ENCODE data around the gene SCLY. TPM values are rescaled to one million over a fixed set of nuclear protein-coding genes. Genes with fewer than 3 reads are reported as not detected.
A peak's percentile ranks its signal among the peaks of the same experiment; 100 is the strongest.

Gene SCLY
- total and polyA plus RNA-seq, 7 experiments from 2014 or later: 12.2 to 47.3 (median 24.4) TPM

GRCh38 chr2:238059505-238059904 lies 1.3 kb upstream of the SCLY start:
- Mint-ChIP-seq H3K36me3 (peaks cover 0 to 19% (median 3%) of the 10 kb centered on the region in 5 donors), H3K27me3 (peaks cover 5 to 21% (median 17%) of the 10 kb centered on the region in 5 donors), H3K27ac (peak overlapping the region in 8 of 9 donors; percentile 34 to 93 (median 86)), H3K4me3 (peak overlapping the region; percentile 85 to 98 (median 88)), H3K9me3 (peaks cover 0 to 5% (median 0%) of the 10 kb centered on the region in 11 donors), H3K4me1 (peaks cover 24 to 51% (median 37%) of the 10 kb centered on the region in 7 donors)
- ATAC-seq: no peak
- POLR2A ChIA-PET: interaction anchor here (0.7 to 1.8 kb wide), 3 partner anchors 17 to 196 kb away, joined by 3 to 4 read pairs (median 3); no protein-coding TSS in a partner anchor
- Histone ChIP-seq H3K36me3 (ENCODE audit: control insufficient read depth in 2 of 3, insufficient read depth in 3 of 3, low read length in 3 of 3) (peaks cover 0 to 4% (median 0%) of the 10 kb centered on the region in 3 experiments), H3K27me3 (ENCODE audit: control insufficient read depth in 2 of 2, insufficient read depth in 2 of 2, low read length in 2 of 2) (peaks cover 0 to 3% of the 10 kb centered on the region in 2 donors), H3K9me3 (ENCODE audit: control insufficient read depth in 2 of 3, low read length in 3 of 3) (no peaks in the 10 kb centered on the region), H3K4me1 (ENCODE audit: control insufficient read depth in 2 of 2, insufficient read depth in 2 of 2, low read length in 2 of 2) (peaks cover 5 to 12% of the 10 kb centered on the region in 2 donors), H3K27ac (ENCODE audit: low read depth, low read length) (no peak overlapping the region), H3K4me3 (ENCODE audit: low read length) (no peak overlapping the region)
- CTCF ChIA-PET: no interaction called here
- intact Hi-C loops (cut with micrococcal nuclease): no loop called here
- DNase-seq: no peak

GRCh38 chr2:238060096-238060541 lies 682 bp upstream of the SCLY start:
- H3K4me3 ChIP-seq (ENCODE audit: low read length): peak overlapping the region; percentile 96
- intact Hi-C loops (cut with micrococcal nuclease): loop anchor here (1.0 to 5.0 kb wide), 9 partner anchors 62 to 628 kb away; partner anchors contain the start of genes ILKAP (in 2 of the 2), PER2 (in 2 of the 2) and TRAF3IP1 (in 1 of the 2)
- peaks cover 0 to 3% of the 10 kb centered on the region in 2 donors for H3K27me3 ChIP-seq (ENCODE audit: control insufficient read depth in 2 of 2, insufficient read depth in 2 of 2, low read length in 2 of 2)
- H3K4me1 Mint-ChIP-seq: peaks cover 24 to 55% (median 37%) of the 10 kb centered on the region in 7 donors
- DNase-seq: peak in 3 of 9 donors; percentile 10 to 15 (median 11)
- H3K27me3 Mint-ChIP-seq: peaks cover 5 to 21% (median 17%) of the 10 kb centered on the region in 5 donors
- H3K4me3 Mint-ChIP-seq: peak overlapping the region; percentile 85 to 98 (median 88)
- H3K36me3 ChIP-seq (ENCODE audit: control insufficient read depth in 2 of 3, insufficient read depth in 3 of 3, low read length in 3 of 3): peaks cover 0 to 4% (median 0%) of the 10 kb centered on the region in 3 experiments
- no peaks in the 10 kb centered on the region for H3K9me3 ChIP-seq (ENCODE audit: control insufficient read depth in 2 of 3, low read length in 3 of 3)
- peaks cover 0 to 23% (median 6%) of the 10 kb centered on the region in 5 donors for H3K36me3 Mint-ChIP-seq
- ChIA-PET CTCF (no interaction called here), POLR2A (interaction anchor here (0.7 to 2.1 kb wide), 4 partner anchors 18 to 197 kb away, joined by 3 to 9 read pairs (median 4); partner anchors contain the start of gene ILKAP)
- peaks cover 5 to 12% of the 10 kb centered on the region in 2 donors for H3K4me1 ChIP-seq (ENCODE audit: control insufficient read depth in 2 of 2, insufficient read depth in 2 of 2, low read length in 2 of 2)
- ATAC-seq: no peak
- peak overlapping the region; percentile 85 for H3K27ac ChIP-seq (ENCODE audit: low read depth, low read length)
- H3K9me3 Mint-ChIP-seq: peaks cover 0 to 5% (median 0%) of the 10 kb centered on the region in 11 donors
- H3K27ac Mint-ChIP-seq: peak overlapping the region; percentile 80 to 93 (median 87)

GRCh38 chr2:238061315-238062202 lies 758 bp downstream of the SCLY start:
- ChIA-PET POLR2A (interaction anchor here (0.7 to 2.1 kb wide), 3 partner anchors 8 to 315 kb away, joined by 3 to 9 read pairs (median 3); partner anchors contain the start of gene ILKAP), CTCF (interaction anchor here (0.6 to 0.7 kb wide), 2 partner anchors 194 to 237 kb away, joined by 3 read pairs; no protein-coding TSS in a partner anchor)
- Histone ChIP-seq H3K27ac (ENCODE audit: low read depth, low read length) (peak overlapping the region; percentile 73), H3K27me3 (ENCODE audit: control insufficient read depth in 2 of 2, insufficient read depth in 2 of 2, low read length in 2 of 2) (no peaks in the 10 kb centered on the region), H3K4me3 (ENCODE audit: low read length) (peak overlapping the region; percentile 96), H3K36me3 (ENCODE audit: control insufficient read depth in 2 of 3, insufficient read depth in 3 of 3, low read length in 3 of 3) (peaks cover 0 to 12% (median 0%) of the 10 kb centered on the region in 3 experiments), H3K4me1 (ENCODE audit: control insufficient read depth in 2 of 2, insufficient read depth in 2 of 2, low read length in 2 of 2) (peaks cover 5 to 12% of the 10 kb centered on the region in 2 donors), H3K9me3 (ENCODE audit: control insufficient read depth in 2 of 3, low read length in 3 of 3) (no peaks in the 10 kb centered on the region)
- ATAC-seq (no peak), DNase-seq (peak in 2 of 9 donors; percentile 17 to 38)
- H3K4me1 Mint-ChIP-seq: peaks cover 24 to 60% (median 37%) of the 10 kb centered on the region in 7 donors
- intact Hi-C loops (cut with micrococcal nuclease): loop anchor here (1.0 to 5.0 kb wide), 6 partner anchors 138 to 629 kb away; partner anchors contain the start of gene TRAF3IP1 (in 1 of the 2)
- H3K36me3 Mint-ChIP-seq: peaks cover 6 to 31% (median 17%) of the 10 kb centered on the region in 5 donors
- H3K9me3 Mint-ChIP-seq: peaks cover 0 to 7% (median 2%) of the 10 kb centered on the region in 11 donors
- H3K27me3 Mint-ChIP-seq: peaks cover 0 to 9% (median 7%) of the 10 kb centered on the region in 5 donors
- H3K27ac Mint-ChIP-seq: peak overlapping the region; percentile 26 to 93 (median 69)
- H3K4me3 Mint-ChIP-seq: peak overlapping the region; percentile 83 to 98 (median 88)

- no peaks in the 10 kb centered on the region for H3K27me3 Mint-ChIP-seq
- ATAC-seq: no peak
- peaks cover 8 to 47% (median 29%) of the 10 kb centered on the region in 5 donors for H3K36me3 Mint-ChIP-seq
- peak overlapping the region in 1 of 9 donors; percentile 9 for H3K27ac Mint-ChIP-seq
- peaks cover 0 to 14% (median 3%) of the 10 kb centered on the region in 11 donors for H3K9me3 Mint-ChIP-seq
- ChIA-PET CTCF (no interaction called here), POLR2A (interaction anchor here (0.6 kb wide), 1 partner anchor 130 kb away, joined by 4 read pairs; no protein-coding TSS in a partner anchor)
- peak overlapping the region in 1 of 10 donors; percentile 96 for H3K4me3 Mint-ChIP-seq
- no peak for DNase-seq
- Histone ChIP-seq H3K36me3 (ENCODE audit: control insufficient read depth in 2 of 3, insufficient read depth in 3 of 3, low read length in 3 of 3) (peaks cover 0 to 23% (median 0%) of the 10 kb centered on the region in 3 experiments), H3K27ac (ENCODE audit: low read depth, low read length) (no peak overlapping the region), H3K4me1 (ENCODE audit: control insufficient read depth in 2 of 2, insufficient read depth in 2 of 2, low read length in 2 of 2) (peaks cover 18 to 19% of the 10 kb centered on the region in 2 donors), H3K27me3 (ENCODE audit: control insufficient read depth in 2 of 2, insufficient read depth in 2 of 2, low read length in 2 of 2) (no peaks in the 10 kb centered on the region), H3K4me3 (ENCODE audit: low read length) (no peak overlapping the region), H3K9me3 (ENCODE audit: control insufficient read depth in 2 of 3, low read length in 3 of 3) (no peaks in the 10 kb centered on the region)
- intact Hi-C loops (cut with micrococcal nuclease): loop anchor here (5.0 kb wide), 3 partner anchors 259 to 631 kb away; partner anchors contain the start of gene TRAF3IP1 (in 1 of the 2)
- H3K4me1 Mint-ChIP-seq: peaks cover 24 to 72% (median 40%) of the 10 kb centered on the region in 7 donors
Observed at GRCh38 chr2:238063414-238064189, 2.8 kb downstream of the SCLY start.

GRCh38 chr2:238064376-238064775 lies 3.6 kb downstream of the SCLY start:
- peaks cover 8 to 48% (median 33%) of the 10 kb centered on the region in 5 donors for H3K36me3 Mint-ChIP-seq
- no peak overlapping the region for H3K27ac ChIP-seq (ENCODE audit: low read depth, low read length)
- DNase-seq: no peak
- H3K9me3 ChIP-seq (ENCODE audit: control insufficient read depth in 2 of 3, low read length in 3 of 3): no peaks in the 10 kb centered on the region
- H3K4me3 Mint-ChIP-seq: no peak overlapping the region
- intact Hi-C loops (cut with micrococcal nuclease): loop anchor here (5.0 kb wide), 3 partner anchors 258 to 632 kb away; partner anchors contain the start of gene TRAF3IP1 (in 1 of the 2)
- no peaks in the 10 kb centered on the region for H3K27me3 Mint-ChIP-seq
- CTCF ChIA-PET: no interaction called here
- peaks cover 0 to 14% (median 1%) of the 10 kb centered on the region in 11 donors for H3K9me3 Mint-ChIP-seq
- H3K36me3 ChIP-seq (ENCODE audit: control insufficient read depth in 2 of 3, insufficient read depth in 3 of 3, low read length in 3 of 3): peaks cover 0 to 23% (median 0%) of the 10 kb centered on the region in 3 experiments
- H3K4me1 ChIP-seq (ENCODE audit: control insufficient read depth in 2 of 2, insufficient read depth in 2 of 2, low read length in 2 of 2): peaks cover 23 to 25% of the 10 kb centered on the region in 2 donors
- POLR2A ChIA-PET: interaction anchor here (0.6 to 0.9 kb wide), 3 partner anchors 8 to 129 kb away, joined by 4 to 5 read pairs (median 5); no protein-coding TSS in a partner anchor
- ATAC-seq: no peak
- peaks cover 22 to 74% (median 43%) of the 10 kb centered on the region in 7 donors for H3K4me1 Mint-ChIP-seq
- no peaks in the 10 kb centered on the region for H3K27me3 ChIP-seq (ENCODE audit: control insufficient read depth in 2 of 2, insufficient read depth in 2 of 2, low read length in 2 of 2)
- no peak overlapping the region for H3K4me3 ChIP-seq (ENCODE audit: low read length)
- H3K27ac Mint-ChIP-seq: peak overlapping the region in 2 of 9 donors; percentile 10 to 38

All from naive thymus-derived CD4-positive, alpha-beta T cell (primary cell).